HG02870 (cell line): Measurements from ENCODE around the gene MYPOP.

Experiments
- ATAC-seq: cut with Tn5 transposase; IDR thresholded peaks from one replicate; pipeline ENCODE4 v1.9.1; 2021; ENCODE audit warnings: mild to moderate bottlenecking, moderate library complexity; ENCODE audit not compliant: unreplicated experiment

The MYPOP gene

GRCh38 chr19:45901912-45902650 is at the start of gene MYPOP:
TSS of gene MYPOP (minus strand) at chr19:45902613. CDS start at chr19:45901773, 840 bp downstream.
- no peak for ATAC-seq

- no peak for ATAC-seq
These were observed 45.5 kb upstream of the MYPOP start for GRCh38 chr19:45947926-45948325.

GRCh38 chr19:45940515-45940805 is 38.0 kb upstream of the MYPOP start:
- no peak for ATAC-seq

GRCh38 chr19:45939792-45940514 is 37.5 kb upstream of the MYPOP start:
- ATAC-seq = no peak

GRCh38 chr19:45938733-45939319 is 36.4 kb upstream of the MYPOP start:
- ATAC-seq = no peak

- ATAC-seq = no peak
These were observed 32.9 kb upstream of the MYPOP start for GRCh38 chr19:45935267-45935666.

GRCh38 chr19:45934551-45935230 is 32.3 kb upstream of the MYPOP start:
- no peak for ATAC-seq

GRCh38 chr19:45933759-45934158 is 31.3 kb upstream of the MYPOP start:
- ATAC-seq = no peak

- no peak for ATAC-seq
These were observed 28.6 kb upstream of the MYPOP start for GRCh38 chr19:45931055-45931454.

GRCh38 chr19:45929247-45929646 is 26.8 kb upstream of the MYPOP start:
- no peak for ATAC-seq

GRCh38 chr19:45927565-45928261 is 25.3 kb upstream of the MYPOP start:
- no peak for ATAC-seq

GRCh38 chr19:45924891-45925447 is 22.6 kb upstream of the MYPOP start:
- no peak for ATAC-seq

GRCh38 chr19:45922281-45922680 is 19.9 kb upstream of the MYPOP start:
- ATAC-seq = no peak

GRCh38 chr19:45920458-45920857 is 18.0 kb upstream of the MYPOP start:
- no peak for ATAC-seq

- ATAC-seq = no peak
These were observed 17.3 kb upstream of the MYPOP start for GRCh38 chr19:45919678-45920077.

GRCh38 chr19:45918721-45919120 is 16.3 kb upstream of the MYPOP start:
- no peak for ATAC-seq

- no peak for ATAC-seq
These were observed 15.1 kb upstream of the MYPOP start for GRCh38 chr19:45917421-45918091.

- ATAC-seq = no peak
These were observed 11.7 kb upstream of the MYPOP start, which contains the start of gene NANOS2 for GRCh38 chr19:45913874-45914830. TSS of gene NANOS2 (minus strand) at chr19:45914778. CDS start at chr19:45914693, 85 bp downstream.

- no peak for ATAC-seq
These were observed 8.9 kb upstream of the MYPOP start for GRCh38 chr19:45911291-45911690.
